OCI-LY1 (cell line): ENCODE measurements around the gene PNCK.

ENCODE experiments used
- H2AFZ ChIP-seq: fragments of 200-600 bp; sonication (generic), shearing (Covaris generic); 2 replicates; pipeline ENCODE4 v1.6.0; 2014; ENCODE audit warnings: antibody characterized with exemption, mild to moderate bottlenecking, low read length
- H3F3A ChIP-seq: fragments of 200-600 bp; sonication (generic), shearing (Covaris generic); 2 replicates; pipeline ENCODE4 v1.6.0; 2014; ENCODE audit warnings: mild to moderate bottlenecking, antibody characterized with exemption, low read length, moderate library complexity; ENCODE audit not compliant: insufficient read depth
- H3K27ac ChIP-seq: fragments of 200-600 bp; sonication (generic); 2 replicates; pipeline ENCODE4 v1.5.1; 2014; ENCODE audit warnings: low read length, mixed run types, mild to moderate bottlenecking, low read depth; ENCODE audit not compliant: poor library complexity, severe bottlenecking
- H3K27me3 ChIP-seq: fragments of 200-600 bp; sonication (generic); 2 replicates; pipeline ENCODE4 v1.6.0; 2014; ENCODE audit warnings: antibody characterized with exemption, mild to moderate bottlenecking, low read length, moderate library complexity; ENCODE audit not compliant: insufficient read depth
- H3K36me3 ChIP-seq: fragments of 200-600 bp; sonication (generic); 2 replicates; pipeline ENCODE4 v1.6.1; 2014; ENCODE audit warnings: mild to moderate bottlenecking, antibody characterized with exemption, low read length, moderate library complexity, mixed read lengths; ENCODE audit not compliant: insufficient read depth
- H3K4me1 ChIP-seq: fragments of 200-600 bp; sonication (generic); 2 replicates; pipeline ENCODE4 v1.5.1; 2014; ENCODE audit warnings: mild to moderate bottlenecking, low read length, moderate library complexity; ENCODE audit not compliant: insufficient read depth, severe bottlenecking
- H3K4me2 ChIP-seq: fragments of 200-600 bp; sonication (generic), shearing (Covaris generic); 2 replicates; pipeline ENCODE4 v1.6.1; 2014; ENCODE audit warnings: low read length
- H3K4me3 ChIP-seq: fragments of 200-600 bp; sonication (generic); 2 replicates; pipeline ENCODE4 v1.5.1; 2014; ENCODE audit warnings: low read length, low read depth, mild to moderate bottlenecking, mixed read lengths; ENCODE audit not compliant: poor library complexity, severe bottlenecking
- H3K79me2 ChIP-seq: fragments of 200-600 bp; shearing (Covaris generic); 2 replicates; pipeline ENCODE4 v1.6.1; 2016; ENCODE audit warnings: mixed run types, low read length, mixed read lengths; ENCODE audit not compliant: insufficient read depth
- H3K9ac ChIP-seq: fragments of 200-600 bp; sonication (generic), shearing (Covaris generic); 2 replicates; pipeline ENCODE4 v1.6.1; 2014; ENCODE audit warnings: mild to moderate bottlenecking, low read length, mixed read lengths
- H3K9me2 ChIP-seq: fragments of 200-600 bp; sonication (generic), shearing (Covaris generic); 2 replicates; pipeline ENCODE4 v1.6.1; 2014; ENCODE audit warnings: low read depth, mild to moderate bottlenecking, low read length, mixed read lengths
- H3K9me3 ChIP-seq: fragments of 200-600 bp; shearing (Covaris generic); 2 replicates; pipeline ENCODE4 v1.6.1; 2014; ENCODE audit warnings: low read length, mixed read lengths
- H4K20me1 ChIP-seq: fragments of 200-600 bp; sonication (generic), shearing (Covaris generic); 2 replicates; pipeline ENCODE4 v1.6.0; 2016; ENCODE audit warnings: mild to moderate bottlenecking, low read length; ENCODE audit not compliant: insufficient read depth
- CTCF ChIP-seq: fragments of 200-600 bp; sonication (generic), shearing (Covaris generic); IDR thresholded peaks from 2 replicates; pipeline ENCODE4 v1.5.1; 2017; ENCODE audit warnings: mild to moderate bottlenecking, antibody characterized with exemption, low read length, moderate library complexity, mixed read lengths
- EZH2 ChIP-seq: fragments of 200-600 bp; sonication (generic), shearing (Covaris generic); IDR thresholded peaks from 2 replicates; pipeline ENCODE4 v1.8.0; 2017; ENCODE audit warnings: borderline replicate concordance, mixed run types, mild to moderate bottlenecking, antibody characterized with exemption, low read length, moderate library complexity, mixed read lengths

PNCK gene

GRCh38 chrX:153719238-153719637 lies 45.6 kb upstream of the PNCK start:
- no peaks in the 10 kb centered on the region for H3F3A ChIP-seq
- peaks cover 56% of the 10 kb centered on the region for H3K36me3 ChIP-seq
- H4K20me1 ChIP-seq = no peaks in the 10 kb centered on the region
- no peak overlapping the region for H3K9ac ChIP-seq
- H3K4me3 ChIP-seq = no peak overlapping the region
- H3K9me2 ChIP-seq = no peaks in the 10 kb centered on the region
- no peaks in the 10 kb centered on the region for H3K79me2 ChIP-seq
- H3K4me1 ChIP-seq = peaks cover 11% of the 10 kb centered on the region
- no peak overlapping the region for H3K4me2 ChIP-seq
- no peaks in the 10 kb centered on the region for H3K9me3 ChIP-seq
- TF ChIP-seq CTCF (no peak), EZH2 (no peak)
- H3K27ac ChIP-seq = no peak overlapping the region
- H3K27me3 ChIP-seq = no peaks in the 10 kb centered on the region
- H2AFZ ChIP-seq = no peak overlapping the region

GRCh38 chrX:153717445-153717844 lies 43.8 kb upstream of the PNCK start:
- H2AFZ ChIP-seq = no peak overlapping the region
- TF ChIP-seq CTCF (no peak), EZH2 (no peak)
- H3K36me3 ChIP-seq = peaks cover 56% of the 10 kb centered on the region
- no peaks in the 10 kb centered on the region for H3K79me2 ChIP-seq
- no peaks in the 10 kb centered on the region for H3F3A ChIP-seq
- H3K4me2 ChIP-seq = no peak overlapping the region
- H3K9me2 ChIP-seq = no peaks in the 10 kb centered on the region
- no peaks in the 10 kb centered on the region for H3K27me3 ChIP-seq
- no peak overlapping the region for H3K4me3 ChIP-seq
- no peak overlapping the region for H3K9ac ChIP-seq
- H4K20me1 ChIP-seq = no peaks in the 10 kb centered on the region
- H3K27ac ChIP-seq = no peak overlapping the region
- no peaks in the 10 kb centered on the region for H3K9me3 ChIP-seq
- peaks cover 4% of the 10 kb centered on the region for H3K4me1 ChIP-seq

GRCh38 chrX:153714256-153714655 lies 40.6 kb upstream of the PNCK start:
- no peak overlapping the region for H3K27ac ChIP-seq
- no peaks in the 10 kb centered on the region for H3K9me3 ChIP-seq
- TF ChIP-seq CTCF (no peak), EZH2 (no peak)
- H3K9me2 ChIP-seq = no peaks in the 10 kb centered on the region
- H4K20me1 ChIP-seq = no peaks in the 10 kb centered on the region
- no peak overlapping the region for H3K4me2 ChIP-seq
- no peak overlapping the region for H3K4me3 ChIP-seq
- H2AFZ ChIP-seq = no peak overlapping the region
- no peaks in the 10 kb centered on the region for H3K79me2 ChIP-seq
- H3K27me3 ChIP-seq = no peaks in the 10 kb centered on the region
- no peaks in the 10 kb centered on the region for H3K4me1 ChIP-seq
- peaks cover 35% of the 10 kb centered on the region for H3K36me3 ChIP-seq
- H3F3A ChIP-seq = no peaks in the 10 kb centered on the region
- no peak overlapping the region for H3K9ac ChIP-seq
